Suprapubic skin (tissue), 4 donors: ENCODE results near the gene SLC43A3.

Experiments
- CTCF ChIP-seq, 2 donors: fragments of 200-600 bp in 1 of 2; fragments of 450-650 bp in 1 of 2; sonication (generic) in 1 of 2; IDR thresholded peaks; one replicate each; pipeline ENCODE4 v1.5.1; 2016 to 2019; ENCODE audit warnings: antibody characterized with exemption in 2 of 2, mild to moderate bottlenecking in 1 of 2, moderate library complexity in 1 of 2
- POLR2A ChIP-seq, 2 donors: fragments of 450-650 bp; IDR thresholded peaks; one replicate each; pipeline ENCODE4 v1.6.1; 2017; ENCODE audit warnings: antibody characterized with exemption in 2 of 2, mild to moderate bottlenecking in 2 of 2, moderate library complexity in 2 of 2
- POLR2AphosphoS5 ChIP-seq, 3 donors: sonication (generic); formaldehyde crosslinking; IDR thresholded peaks; one replicate each; pipeline ENCODE4 v1.6.1; 2017; ENCODE audit warnings: antibody characterized with exemption in 3 of 3

DNA sequence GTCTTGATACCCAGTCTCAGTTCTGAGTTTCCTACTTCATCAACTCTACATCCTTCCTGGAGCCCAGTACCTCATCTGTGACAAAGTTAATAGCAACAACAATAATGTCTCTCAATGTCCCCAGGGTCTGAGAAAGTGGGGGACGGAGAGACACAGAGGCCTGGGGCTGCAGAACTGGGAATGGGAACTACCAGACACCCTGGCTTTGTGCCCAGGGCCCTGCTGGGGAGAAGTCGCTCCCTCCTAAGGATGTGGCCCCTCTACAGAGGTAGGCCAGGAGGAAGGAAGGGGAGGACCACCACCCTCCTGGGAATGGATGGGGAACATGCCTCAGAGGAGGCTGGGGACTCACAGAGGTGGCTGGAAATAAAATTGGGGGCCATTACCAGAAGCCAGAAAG lies 51.4 kb downstream of the SLC43A3 start:
- TF ChIP-seq CTCF (IDR thresholded peaks at IDR 0.05) (no peak), POLR2A (IDR thresholded peaks at IDR 0.05) (no peak), POLR2AphosphoS5 (IDR thresholded peaks at IDR 0.05) (no peak)
